ENCODE measurements around the gene ST14. TPM values are rescaled to one million over a fixed set of nuclear protein-coding genes. Genes with fewer than 3 reads are reported as not detected.
A peak's percentile ranks its signal among the peaks of the same experiment; 100 is the strongest.
"Not testable (repeated sequence)": the region's sequence is repeated elsewhere in the genome, so short reads cannot be mapped to it uniquely, and the experiment has no call there.

The ST14 gene
- total RNA-seq, 2 donors from 2014 or later = 1.5 to 2.9 TPM

GRCh38 chr11:130213143-130213978 is 53.8 kb downstream of the ST14 start:
- intact Hi-C loops (cut with DNase I) = loop anchor here (2.0 to 10.0 kb wide), 5 partner anchors 171 to 681 kb away; partner anchors contain the start of gene ADAMTS8 (in 1 of the 2)
- ATAC-seq (peak; percentile 70), DNase-seq (peak; percentile 69)

GRCh38 chr11:130213979-130214281 is 54.3 kb downstream of the ST14 start:
- intact Hi-C loops (cut with DNase I) = loop anchor here (2.0 to 10.0 kb wide), 5 partner anchors 171 to 681 kb away; partner anchors contain the start of gene ADAMTS8 (in 1 of the 2)
- ATAC-seq = no peak
- DNase-seq = no peak

DNA sequence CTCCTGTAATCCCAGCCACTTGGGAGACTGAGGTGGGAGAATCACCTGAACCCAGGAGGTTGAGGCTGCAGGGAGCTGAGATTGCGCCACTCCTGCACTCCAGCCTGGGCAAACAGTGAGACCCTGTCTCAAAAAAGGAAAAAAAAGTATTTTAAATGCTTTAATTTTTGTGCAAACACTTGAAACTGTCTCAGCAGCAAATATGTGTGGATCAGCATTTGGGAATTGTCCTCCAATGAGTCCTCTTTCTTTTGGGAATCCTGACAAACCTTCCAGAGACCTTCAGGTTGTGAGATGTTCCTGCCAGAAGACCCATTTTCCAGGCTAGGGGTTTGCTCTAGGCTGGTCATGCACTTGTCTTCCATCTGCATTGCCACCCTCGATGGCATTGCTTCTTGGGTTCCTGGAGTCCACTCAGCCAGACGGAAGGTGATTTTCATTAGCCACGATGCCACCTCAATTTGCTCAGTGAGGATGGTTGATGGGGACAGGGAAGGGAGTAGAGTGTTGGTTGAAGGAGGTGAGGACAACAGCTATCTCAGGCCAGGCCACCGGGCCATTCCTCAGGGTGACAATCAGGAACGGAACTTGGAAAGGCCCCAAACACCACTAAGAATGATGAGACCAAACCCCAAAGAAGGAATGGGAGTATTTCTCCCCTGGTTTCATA is 55.4 kb downstream of the ST14 start:
- DNase-seq = no peak
- ATAC-seq = no peak
- intact Hi-C loops (cut with DNase I) = loop anchor here (5.0 to 10.0 kb wide), 4 partner anchors 170 to 680 kb away; partner anchors contain the start of gene ADAMTS8 (in 1 of the 2)

GRCh38 chr11:130215531-130216220 is 56.1 kb downstream of the ST14 start:
- DNase-seq (no peak), ATAC-seq (no peak)
- intact Hi-C loops (cut with DNase I) = loop anchor here (10.0 kb wide), 3 partner anchors 169 to 679 kb away; no protein-coding TSS in a partner anchor

DNA sequence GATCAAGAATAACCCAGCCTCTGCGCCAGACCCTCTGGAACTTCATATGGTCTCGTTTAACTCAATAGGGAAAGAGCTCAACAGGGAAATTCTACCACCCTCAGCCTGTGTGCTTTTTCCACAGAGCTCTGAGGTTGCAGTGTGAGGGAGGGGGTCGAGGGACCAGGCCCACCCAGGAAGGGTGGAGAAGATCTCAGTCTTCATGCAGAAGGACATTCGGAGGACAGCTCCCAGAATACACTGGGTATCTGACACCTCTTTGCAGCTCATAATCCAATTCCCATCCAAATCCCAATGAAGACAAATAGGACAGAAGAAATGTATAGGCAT is 56.6 kb downstream of the ST14 start:
- no peak for ATAC-seq
- DNase-seq = no peak
- intact Hi-C loops (cut with DNase I) = loop anchor here (10.0 kb wide), 3 partner anchors 169 to 679 kb away; no protein-coding TSS in a partner anchor

- ATAC-seq = no peak
- no peak for DNase-seq
- intact Hi-C loops (cut with DNase I) = loop anchor here (10.0 kb wide), 3 partner anchors 168 to 678 kb away; no protein-coding TSS in a partner anchor
These were observed 57.1 kb downstream of the ST14 start for GRCh38 chr11:130216591-130217132.

DNA sequence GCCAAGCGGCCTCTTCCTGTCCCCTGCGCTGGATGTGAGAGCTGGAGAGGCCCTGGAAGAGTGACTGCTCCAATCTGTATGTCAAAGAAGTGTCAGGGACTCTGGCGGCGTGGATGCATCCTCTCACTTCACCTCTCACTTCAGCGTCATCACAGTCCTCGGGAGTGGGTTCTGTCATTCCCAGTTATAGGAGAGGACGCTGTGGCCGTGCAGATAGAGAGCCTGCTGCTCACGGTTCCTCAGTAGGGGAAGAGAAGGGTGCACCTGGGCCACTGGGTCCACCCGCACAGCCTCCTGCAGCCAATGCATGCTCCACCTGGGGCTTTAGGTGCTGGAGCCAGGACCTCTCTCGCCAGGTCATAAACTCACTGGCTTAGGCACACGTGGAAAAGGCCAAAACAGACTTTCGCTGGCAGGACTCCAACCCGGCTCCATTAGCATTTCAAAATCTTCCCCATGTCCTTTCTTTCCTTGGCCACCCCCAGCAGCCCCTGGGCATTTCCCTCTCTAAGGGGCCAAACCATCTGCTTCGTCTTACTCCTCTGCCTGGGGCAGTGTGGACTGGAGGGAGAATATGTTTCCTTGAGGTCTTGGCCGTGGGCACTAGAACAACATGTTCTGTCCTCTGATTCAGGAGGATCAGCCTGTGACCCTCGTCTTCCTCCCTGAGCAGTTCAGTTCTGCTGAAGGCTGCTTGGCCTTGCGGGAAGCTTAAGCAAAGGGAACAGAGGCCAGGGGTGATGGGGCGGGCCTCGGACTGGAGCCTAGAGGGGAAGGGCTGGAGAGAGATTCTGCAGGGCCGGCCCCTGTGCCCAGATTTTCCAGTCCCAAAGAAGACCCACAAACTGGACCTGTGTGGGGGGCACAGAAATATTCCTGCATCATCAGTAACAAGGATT is 57.8 kb downstream of the ST14 start:
- intact Hi-C loops (cut with DNase I) = loop anchor here (10.0 kb wide), 3 partner anchors 167 to 677 kb away; no protein-coding TSS in a partner anchor
- ATAC-seq = peak; percentile 35 to 41
- DNase-seq = no peak

GRCh38 chr11:130218501-130219070 is 59.0 kb downstream of the ST14 start:
- DNase-seq (no peak), ATAC-seq (no peak)
- intact Hi-C loops (cut with DNase I) = loop anchor here (10.0 kb wide), 3 partner anchors 166 to 676 kb away; no protein-coding TSS in a partner anchor

DNA sequence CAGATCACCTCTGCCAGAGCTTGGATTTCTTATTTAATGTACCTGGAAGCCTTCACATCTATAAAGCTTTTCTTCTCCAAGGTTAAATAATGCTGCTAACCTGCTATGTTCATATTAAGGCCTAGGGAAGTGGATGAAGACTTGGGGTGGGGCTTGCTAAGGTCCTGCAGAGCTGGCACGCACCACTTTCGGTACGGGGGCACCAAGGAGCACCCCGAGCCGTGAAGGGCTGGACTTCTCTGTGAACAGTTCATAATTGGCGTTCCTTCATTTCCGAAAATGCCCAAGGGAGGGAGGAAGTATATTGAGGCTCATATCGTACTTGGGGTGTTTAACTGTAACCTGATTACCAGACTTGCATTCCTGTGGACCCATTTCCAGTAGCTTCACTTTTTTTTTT is 59.6 kb downstream of the ST14 start:
- intact Hi-C loops (cut with DNase I) = loop anchor here (10.0 kb wide), 3 partner anchors 166 to 676 kb away; no protein-coding TSS in a partner anchor
- no peak for DNase-seq
- ATAC-seq = no peak

- intact Hi-C loops (cut with DNase I) = no loop called here
- ATAC-seq (no peak), DNase-seq (no peak)
These were observed 60.9 kb downstream of the ST14 start for GRCh38 chr11:130220311-130221035.

GRCh38 chr11:130223291-130223971 is 63.8 kb downstream of the ST14 start:
- intact Hi-C loops (cut with DNase I) = no loop called here
- ATAC-seq = peak; percentile 78 to 93
- DNase-seq = no peak

DNA sequence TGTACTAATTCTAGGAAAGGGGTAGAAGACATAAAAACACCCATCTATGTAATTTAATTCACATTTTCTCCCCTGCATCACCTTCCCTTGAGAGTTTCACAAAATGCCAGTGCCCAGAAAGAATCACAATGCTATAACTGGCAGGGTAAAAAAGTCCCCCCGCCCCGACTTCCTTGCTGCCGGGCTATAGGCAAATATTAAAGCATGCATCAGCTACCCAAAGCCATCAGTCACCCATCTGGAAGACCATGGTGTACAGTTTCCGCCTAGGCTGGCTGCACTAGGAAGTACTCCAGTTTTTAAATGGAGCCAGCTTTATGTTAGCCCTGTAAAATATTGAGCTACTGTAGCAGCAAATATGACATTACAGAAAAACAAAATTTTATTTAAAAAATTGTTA is 67.8 kb downstream of the ST14 start:
- ATAC-seq = no peak
- DNase-seq = no peak
- intact Hi-C loops (cut with DNase I) = no loop called here

- intact Hi-C loops (cut with DNase I); DNase-seq; ATAC-seq: not testable (repeated sequence)
These were observed 73.9 kb downstream of the ST14 start for GRCh38 chr11:130233486-130233885.

DNA sequence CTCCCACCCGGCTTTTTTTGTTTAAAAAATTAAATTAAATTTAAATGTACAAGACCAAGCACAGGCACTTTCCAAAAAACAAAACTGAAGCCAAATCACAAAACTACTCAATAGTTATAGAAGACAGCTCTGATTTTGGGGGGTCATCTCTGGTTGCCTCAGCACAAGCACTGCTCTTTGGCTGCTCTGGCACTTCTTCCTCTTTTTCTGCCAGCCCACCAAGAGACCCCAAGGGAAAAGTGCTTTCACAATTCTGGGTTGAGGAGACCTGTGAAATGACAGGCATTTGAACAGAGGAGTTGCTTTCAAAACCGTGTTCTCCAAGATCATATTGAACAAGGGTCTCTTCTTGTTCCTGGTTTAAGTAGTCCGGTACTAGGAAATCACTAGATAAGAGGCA is 74.3 kb downstream of the ST14 start:
- DNase-seq; intact Hi-C loops (cut with DNase I); ATAC-seq: not testable (repeated sequence)

- intact Hi-C loops (cut with DNase I) = no loop called here
- ATAC-seq = no peak
- no peak for DNase-seq
These were observed 74.7 kb downstream of the ST14 start for GRCh38 chr11:130234315-130234714.

DNA sequence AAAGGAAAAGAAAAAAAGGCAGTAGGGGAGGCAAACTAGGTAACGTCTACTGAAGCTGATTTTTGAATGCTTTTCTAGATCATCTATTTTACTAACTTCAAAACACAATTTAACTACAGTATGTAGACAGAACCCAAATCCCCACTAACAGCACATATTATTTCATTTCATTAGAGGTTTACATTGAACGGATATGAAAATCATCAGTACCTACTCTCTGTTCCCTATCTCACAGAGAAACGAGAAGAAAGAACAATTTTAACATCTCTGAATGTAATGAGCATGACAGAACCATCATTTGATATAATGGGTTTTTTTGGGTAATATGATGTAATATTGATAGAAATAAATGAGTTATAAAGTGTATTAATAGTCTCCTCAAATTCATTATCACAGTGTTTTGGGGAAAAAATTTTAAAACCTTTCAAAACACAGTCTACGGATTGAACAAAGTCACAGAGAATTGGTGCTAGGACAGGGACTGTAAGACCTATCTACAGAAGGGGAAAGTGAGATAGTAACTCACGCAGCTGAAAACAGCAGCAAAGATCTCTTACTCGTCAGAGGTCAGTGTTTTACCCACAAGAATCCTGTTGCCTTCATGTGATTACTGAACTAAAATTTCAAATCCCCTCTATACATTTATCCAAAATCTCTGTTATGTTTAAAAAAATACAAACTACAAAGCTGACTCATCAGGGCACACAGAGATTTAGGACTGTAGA is 77.9 kb downstream of the ST14 start:
- intact Hi-C loops (cut with DNase I) = no loop called here
- DNase-seq (no peak), ATAC-seq (no peak)
